ENCODE results near the gene FBP2.

FBP2 gene

GRCh38 chr9:94526951-94527350 is 66.7 kb downstream of the FBP2 start:
- no peak for DNase-seq
- in situ Hi-C loops (cut with HindIII; ENCODE audit: low pct_ligation_motif_present, low pct_unique_long_range_greater_than_20kb, low sequenced_read_pairs), result no loop called here

GRCh38 chr9:94526271-94526670 is 67.4 kb downstream of the FBP2 start:
- no peak for DNase-seq
- in situ Hi-C loops (cut with HindIII; ENCODE audit: low pct_ligation_motif_present, low pct_unique_long_range_greater_than_20kb, low sequenced_read_pairs), result no loop called here

DNA sequence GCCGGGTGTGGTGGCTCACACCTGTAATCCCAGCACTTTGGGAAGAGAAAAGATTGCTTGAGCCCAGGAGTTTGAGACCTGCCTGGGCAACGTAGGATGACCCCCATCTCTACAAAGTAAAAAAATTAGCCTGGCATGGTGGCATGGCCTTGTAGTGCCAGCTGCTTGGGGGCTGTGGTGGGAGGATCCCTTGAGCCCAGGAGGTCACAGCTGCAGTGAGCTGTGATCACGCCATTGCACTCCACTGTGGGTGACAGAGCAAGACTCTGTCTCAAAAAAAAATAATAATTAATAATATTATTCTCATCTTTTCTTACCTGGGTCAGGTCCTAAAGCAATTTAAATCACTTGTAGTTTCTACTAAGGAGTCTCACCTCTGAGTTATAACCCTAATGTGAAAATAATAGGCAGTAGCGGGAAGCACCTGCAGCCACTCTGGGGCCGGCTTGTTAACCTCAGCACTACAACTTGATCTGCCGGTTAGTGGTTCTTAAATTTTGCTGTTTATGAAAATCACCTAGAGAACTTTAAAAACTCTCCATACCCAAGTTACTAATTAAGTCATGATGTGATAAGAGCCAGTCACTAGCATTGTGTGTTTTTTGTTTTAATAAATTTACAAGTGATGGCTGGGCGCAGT is 68.1 kb downstream of the FBP2 start:
- no peak for DNase-seq
- in situ Hi-C loops (cut with HindIII; ENCODE audit: low pct_ligation_motif_present, low pct_unique_long_range_greater_than_20kb, low sequenced_read_pairs), result no loop called here

DNA sequence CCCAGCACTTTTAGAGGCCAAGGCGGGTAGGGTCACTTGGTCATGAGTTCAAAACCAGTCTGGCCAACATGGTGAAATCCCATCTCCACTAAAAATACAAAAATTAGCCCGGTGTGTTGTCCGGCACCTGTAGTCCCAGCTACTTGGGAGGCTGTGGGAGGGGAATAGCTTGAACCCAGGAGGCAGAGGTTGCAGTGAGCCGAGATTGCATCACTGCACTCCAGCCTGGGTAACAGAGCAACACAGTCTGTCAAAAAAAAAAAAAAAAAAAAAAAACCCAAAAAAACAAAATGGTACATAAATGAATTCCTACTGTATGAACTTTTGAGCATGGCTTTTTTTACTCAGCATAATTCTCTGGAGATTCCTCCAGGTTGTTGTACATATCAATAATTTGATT is 76.4 kb downstream of the FBP2 start:
- DNase-seq, result no peak
- in situ Hi-C loops (cut with HindIII; ENCODE audit: low pct_ligation_motif_present, low pct_unique_long_range_greater_than_20kb, low sequenced_read_pairs), result no loop called here

GRCh38 chr9:94514722-94515121 is 78.9 kb downstream of the FBP2 start:
- DNase-seq, result no peak
- in situ Hi-C loops (cut with HindIII; ENCODE audit: low pct_ligation_motif_present, low pct_unique_long_range_greater_than_20kb, low sequenced_read_pairs), result no loop called here

- in situ Hi-C loops (cut with HindIII; ENCODE audit: low pct_ligation_motif_present, low pct_unique_long_range_greater_than_20kb, low sequenced_read_pairs), result no loop called here
- no peak for DNase-seq
These were observed 81.7 kb downstream of the FBP2 start for GRCh38 chr9:94511955-94512265.

GRCh38 chr9:94511134-94511954 is 82.3 kb downstream of the FBP2 start:
- in situ Hi-C loops (cut with HindIII; ENCODE audit: low pct_ligation_motif_present, low pct_unique_long_range_greater_than_20kb, low sequenced_read_pairs), result no loop called here
- no peak for DNase-seq
